Stimulated activated CD4-positive, alpha-beta T cell treated with anti-CD3 and anti-CD28 coated beads, TNF-alpha, amount 100 ng/mL, for 24 hours (primary cell): ENCODE measurements around the gene TPK1.
"Not testable (repeated sequence)": the region's sequence is repeated elsewhere in the genome, so short reads cannot be mapped to it uniquely, and the experiment has no call there.

Experiments used
- DNase-seq, 3 experiments: peaks; one replicate each; pipeline ENCODE4 v3.0.0-alpha.2; 2020; ENCODE audit warnings: low read depth in 3 of 3

TPK1 gene

GRCh38 chr7:144822223-144822622, 13.6 kb downstream of the TPK1 start:
- no peak for DNase-seq

GRCh38 chr7:144821067-144821466, 14.8 kb downstream of the TPK1 start:
- DNase-seq = no peak

GRCh38 chr7:144820552-144820951, 15.3 kb downstream of the TPK1 start:
- no peak for DNase-seq

DNA sequence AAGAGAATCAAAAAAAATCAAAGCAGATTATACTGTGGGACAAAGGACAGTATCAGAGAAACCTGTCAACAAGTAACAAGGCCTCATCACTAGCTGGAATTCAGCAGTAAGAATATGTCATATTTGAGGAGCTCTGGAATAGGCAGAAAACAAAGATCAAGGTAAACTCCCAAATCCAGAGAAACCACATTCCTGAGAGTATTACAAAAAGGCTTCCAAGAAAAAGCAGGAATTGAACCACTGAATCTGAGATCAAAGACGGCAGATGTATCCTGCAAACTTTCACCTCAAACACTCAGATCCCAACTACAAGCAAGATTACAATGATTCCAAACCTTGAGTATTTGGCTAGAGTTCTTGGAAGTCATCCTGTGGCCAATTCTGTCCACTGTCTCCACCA, 16.3 kb downstream of the TPK1 start:
- no peak for DNase-seq

GRCh38 chr7:144818511-144818910, 17.3 kb downstream of the TPK1 start:
- DNase-seq = peak in 1 of 3 experiments; percentile 26

DNA sequence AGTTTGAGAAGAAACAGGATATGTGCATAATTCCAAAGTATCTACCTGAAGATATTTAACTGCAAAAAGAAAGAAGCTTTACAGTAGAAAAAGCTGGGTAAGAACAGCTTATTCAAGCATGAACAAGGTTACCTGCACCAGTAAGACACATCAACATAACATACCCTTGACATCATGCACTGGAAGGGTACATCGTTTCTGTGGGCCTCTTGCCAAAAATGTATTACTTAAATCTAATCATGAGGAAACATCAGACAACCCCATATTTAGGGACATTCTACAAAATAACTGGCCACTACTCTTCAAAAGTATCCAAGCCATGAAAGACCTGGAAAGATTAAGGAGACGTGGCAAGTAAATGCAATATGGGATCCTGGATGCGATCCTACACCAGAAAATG, 18.9 kb downstream of the TPK1 start:
- DNase-seq = no peak

DNA sequence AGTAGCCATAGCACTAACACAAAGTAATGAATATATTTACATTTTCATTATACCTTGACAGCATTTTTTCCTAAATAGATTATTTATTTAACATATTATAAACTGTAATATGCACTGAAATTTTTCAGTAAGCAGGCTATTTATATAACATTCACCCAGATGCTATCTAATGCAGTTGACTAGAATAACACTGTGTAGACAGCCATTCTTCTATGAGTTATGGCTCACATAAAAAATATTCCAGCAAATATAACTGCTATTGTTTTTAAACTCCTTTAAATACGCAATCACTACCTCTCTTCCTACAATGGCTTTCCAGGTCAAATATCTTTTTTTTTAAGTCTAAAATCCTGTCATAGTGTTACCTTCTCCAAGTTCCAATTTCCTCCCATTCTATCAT, 21.6 kb downstream of the TPK1 start:
- no peak for DNase-seq

DNA sequence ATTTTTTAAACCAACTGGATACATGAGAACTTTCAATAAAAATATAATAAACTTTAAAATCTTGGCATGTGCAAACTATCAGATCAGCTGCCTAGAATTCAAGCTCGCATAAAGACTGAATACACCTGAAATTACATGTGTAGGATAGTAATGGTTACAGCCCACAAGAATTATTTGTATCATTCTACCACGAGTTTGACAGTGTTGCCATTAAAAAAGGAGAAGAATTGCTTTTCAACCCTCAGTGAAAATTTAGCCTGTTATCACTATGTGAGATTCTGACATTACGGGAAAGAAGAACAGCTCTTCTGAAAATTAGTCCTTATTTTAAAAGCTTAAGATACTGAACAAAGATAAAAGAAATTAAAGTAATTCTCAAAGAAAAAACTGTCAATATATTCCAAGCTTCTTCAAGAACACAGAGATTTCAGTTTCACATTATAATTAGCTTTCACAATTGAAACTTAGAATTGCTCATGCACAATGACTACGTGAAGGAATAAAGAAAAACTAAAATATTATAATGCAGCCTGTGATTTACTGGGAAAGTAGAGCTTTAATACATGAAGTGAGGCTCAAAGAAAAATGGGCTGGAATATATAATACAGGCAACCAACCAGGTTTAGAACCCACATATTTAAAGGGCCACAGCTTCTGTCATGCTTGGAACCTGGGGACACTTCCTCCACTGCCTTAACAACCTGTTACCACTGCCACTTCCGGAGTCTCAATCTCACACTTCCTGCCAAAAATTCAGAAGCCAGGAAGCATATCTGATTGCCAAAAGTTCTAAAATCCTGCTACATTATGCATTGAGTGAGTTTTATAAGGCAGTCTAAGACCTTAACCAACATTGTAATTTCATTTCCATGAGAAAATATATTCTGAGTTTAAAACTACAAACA, 23.2 kb downstream of the TPK1 start:
- peak in 1 of 3 experiments; percentile 16 for DNase-seq

DNA sequence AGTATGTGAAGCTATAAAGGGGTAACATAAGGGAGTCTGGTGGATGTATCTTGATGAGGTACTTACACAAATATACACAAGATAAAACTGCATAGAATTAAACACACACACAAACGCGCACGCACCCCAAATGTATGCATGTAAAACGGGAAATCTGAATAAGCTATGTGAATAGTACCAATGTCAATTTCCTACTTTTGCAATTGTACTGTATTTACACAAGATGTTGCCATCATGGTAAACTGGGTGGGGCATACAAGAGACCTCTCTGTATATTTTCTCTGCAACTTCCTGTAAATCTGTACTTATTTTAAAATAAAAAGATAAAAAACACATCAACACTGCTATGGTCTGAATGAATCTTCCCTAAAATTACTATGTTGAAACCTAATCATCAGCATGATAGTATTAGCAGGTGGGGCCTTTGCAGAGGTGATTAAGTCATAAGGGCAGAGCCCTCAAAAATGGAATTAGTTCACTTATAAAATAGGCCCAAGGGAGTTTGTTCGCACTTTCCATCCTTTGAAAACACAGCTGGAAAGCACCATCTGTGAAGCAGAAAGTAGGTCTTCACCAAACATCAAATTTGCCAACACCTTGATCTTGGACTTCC, 30.1 kb downstream of the TPK1 start:
- DNase-seq = no peak

GRCh38 chr7:144800678-144801436, 35.0 kb downstream of the TPK1 start:
- not testable (repeated sequence) for DNase-seq

DNA sequence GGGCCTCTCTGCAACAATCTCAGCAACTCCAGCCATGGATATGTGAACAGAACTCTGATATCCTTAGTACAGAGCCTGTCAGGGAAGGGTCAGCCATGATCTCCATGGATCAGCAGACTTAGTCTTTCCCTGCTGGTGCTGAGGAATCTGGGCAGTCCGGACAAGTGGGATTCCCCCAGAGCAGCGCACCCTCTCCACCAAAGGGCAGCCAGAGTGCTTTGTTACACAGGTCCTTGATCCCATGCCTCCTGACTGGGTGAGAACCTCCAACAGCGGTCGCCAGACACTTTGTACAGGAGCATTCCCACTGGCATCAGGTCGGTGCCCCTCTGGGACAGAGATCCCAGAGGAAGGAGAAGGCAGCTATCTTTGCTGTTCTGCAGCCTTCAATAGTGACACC, 38.9 kb downstream of the TPK1 start:
- DNase-seq = no peak

GRCh38 chr7:144792050-144792449, 43.8 kb downstream of the TPK1 start:
- DNase-seq = no peak

- no peak for DNase-seq
Measured at GRCh38 chr7:144791488-144791887, 44.4 kb downstream of the TPK1 start.

DNA sequence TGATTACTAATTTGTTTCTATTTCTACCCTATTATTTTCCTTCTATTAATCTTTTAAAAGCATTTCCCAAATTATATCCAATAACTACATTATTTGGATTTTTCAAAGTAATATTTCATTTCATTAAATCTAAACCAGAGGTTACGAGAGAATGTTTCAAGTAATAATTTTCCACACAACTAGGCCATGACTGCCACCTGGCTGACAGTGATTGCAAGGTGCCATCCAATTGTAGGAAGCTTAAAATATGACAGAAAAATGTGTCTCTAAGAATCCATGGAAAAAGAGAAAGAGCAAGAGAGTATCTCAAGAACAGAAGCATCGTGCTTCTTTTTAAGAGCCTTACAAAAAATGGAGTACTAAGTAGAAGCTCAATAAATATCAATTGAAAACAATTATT, 48.7 kb downstream of the TPK1 start:
- DNase-seq = no peak

GRCh38 chr7:144786522-144786921, 49.3 kb downstream of the TPK1 start:
- DNase-seq = no peak

- no peak for DNase-seq
Measured at GRCh38 chr7:144786079-144786478, 49.8 kb downstream of the TPK1 start.

DNA sequence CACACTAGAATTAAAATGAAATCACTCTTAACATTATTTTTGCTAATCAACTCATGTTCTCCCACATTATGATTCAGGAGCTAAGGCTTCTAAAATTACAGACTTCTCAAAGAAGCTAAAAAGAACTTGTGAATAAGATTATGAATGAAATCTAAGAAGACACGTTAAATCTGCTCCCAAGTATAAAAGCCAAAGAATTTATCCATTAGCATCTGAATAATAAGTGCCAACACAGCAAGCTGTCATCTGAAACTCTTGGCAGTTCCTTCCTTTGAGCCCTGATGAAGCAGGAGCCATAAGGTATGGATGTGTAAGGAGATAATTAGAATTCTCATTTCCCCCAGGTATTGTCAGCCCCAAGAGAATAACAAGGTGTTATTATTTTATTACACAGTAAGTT, 50.3 kb downstream of the TPK1 start:
- no peak for DNase-seq

GRCh38 chr7:144784943-144785342, 50.9 kb downstream of the TPK1 start:
- no peak for DNase-seq

DNA sequence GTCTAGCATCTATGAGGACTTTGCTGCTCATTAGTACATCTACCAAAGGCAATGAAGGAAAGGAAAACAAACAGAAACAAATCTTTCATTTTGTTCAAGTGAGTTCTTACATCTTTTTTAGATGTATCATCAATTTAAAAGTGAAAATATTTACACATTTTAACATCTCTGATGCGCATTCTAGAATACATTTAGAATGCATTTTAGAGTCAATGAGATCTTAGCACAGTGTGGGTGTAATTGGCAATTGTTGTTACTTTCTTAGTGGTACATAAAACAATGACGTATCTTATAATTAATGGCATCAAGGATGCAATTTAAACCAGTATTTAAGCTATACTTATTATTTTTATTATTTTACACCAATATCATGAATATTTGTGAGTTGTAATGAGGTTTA, 51.4 kb downstream of the TPK1 start:
- no peak for DNase-seq

- DNase-seq = no peak
Measured at GRCh38 chr7:144782883-144783282, 53.0 kb downstream of the TPK1 start.

DNA sequence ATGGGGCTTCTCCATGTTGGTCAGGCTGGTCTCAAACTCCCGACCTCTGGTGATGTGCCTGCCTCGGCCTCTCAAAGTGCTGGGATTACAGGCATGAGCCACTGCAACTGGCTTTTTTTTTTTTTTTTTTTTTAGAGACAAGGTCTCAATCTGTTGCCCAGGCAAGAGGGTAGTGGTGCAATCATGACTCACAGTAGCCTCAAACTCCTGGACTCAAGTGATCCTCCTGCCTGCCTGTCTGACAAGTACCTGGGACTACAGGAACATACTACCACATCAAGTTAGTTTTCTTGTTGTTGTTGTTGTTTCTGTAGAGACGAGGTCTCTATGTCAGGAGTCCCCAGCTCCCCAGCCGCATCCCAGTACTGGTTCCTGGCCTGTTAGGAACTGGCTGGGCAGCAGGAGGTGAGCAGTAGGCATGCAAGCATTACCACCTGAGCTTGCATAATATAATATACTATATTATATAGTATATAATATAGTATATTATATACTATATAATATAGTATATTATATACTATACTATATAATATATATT, 55.7 kb downstream of the TPK1 start:
- no peak for DNase-seq

DNA sequence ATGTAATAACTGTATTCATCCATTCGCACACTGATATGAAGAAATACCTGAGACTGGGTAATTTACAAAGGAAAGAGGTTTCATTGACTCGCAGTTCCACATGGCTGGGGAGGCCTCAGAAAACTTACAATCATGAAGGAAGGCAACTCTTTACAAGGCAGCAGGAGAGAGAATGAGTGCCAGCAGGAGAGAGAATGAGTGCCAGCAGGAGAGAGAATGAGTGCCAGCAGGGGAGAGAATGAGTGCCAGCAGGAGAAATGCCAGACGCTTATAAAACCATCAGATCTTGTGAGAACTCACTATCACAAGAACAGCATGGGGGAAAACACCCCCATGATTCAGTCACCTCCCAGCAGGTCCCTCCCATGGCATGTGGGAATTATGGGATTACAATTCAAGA, 58.0 kb downstream of the TPK1 start:
- not testable (repeated sequence) for DNase-seq
